Kidney epithelial cell (primary cell): ENCODE measurements around the gene KRT32. TPM values are rescaled to one million over a fixed set of nuclear protein-coding genes. Genes with fewer than 3 reads are reported as not detected.

ENCODE experiments used
- DNase-seq: peaks from one replicate; pipeline ENCODE4 v3.0.0-alpha.2; 2010; ENCODE audit warnings: low read depth
- H3K27me3 ChIP-seq: 2 replicates; pipeline ENCODE4 v1.6.0; 2011; ENCODE audit warnings: low read length; ENCODE audit not compliant: control insufficient read depth, insufficient read depth
- H3K36me3 ChIP-seq: 2 replicates; pipeline ENCODE4 v1.5.1; 2011; ENCODE audit warnings: low read length; ENCODE audit not compliant: control insufficient read depth, insufficient read depth
- H3K4me3 ChIP-seq: 2 replicates; pipeline ENCODE4 v1.5.1; 2011; ENCODE audit warnings: low read depth, mild to moderate bottlenecking, control low read depth, low read length
- total RNA-seq: library from RNA; depleted of rRNA; stranded (reverse); fragments of >200 nt; gene quantifications from 2 replicates; pipeline ENCODE4 v1.2.3, GENCODE V29; 2015
- TF ChIP-seq, protein P1 (sequence below): IDR thresholded peaks from 2 replicates; pipeline ENCODE4 v1.5.1; 2011; ENCODE audit warnings: mild to moderate bottlenecking, moderate library complexity, low read length, control low read depth, inconsistent platforms; ENCODE audit not compliant: insufficient read depth, poor library complexity, severe bottlenecking

Gene KRT32
- total RNA-seq, 1 donor from 2014 or later, result not detected

DNA sequence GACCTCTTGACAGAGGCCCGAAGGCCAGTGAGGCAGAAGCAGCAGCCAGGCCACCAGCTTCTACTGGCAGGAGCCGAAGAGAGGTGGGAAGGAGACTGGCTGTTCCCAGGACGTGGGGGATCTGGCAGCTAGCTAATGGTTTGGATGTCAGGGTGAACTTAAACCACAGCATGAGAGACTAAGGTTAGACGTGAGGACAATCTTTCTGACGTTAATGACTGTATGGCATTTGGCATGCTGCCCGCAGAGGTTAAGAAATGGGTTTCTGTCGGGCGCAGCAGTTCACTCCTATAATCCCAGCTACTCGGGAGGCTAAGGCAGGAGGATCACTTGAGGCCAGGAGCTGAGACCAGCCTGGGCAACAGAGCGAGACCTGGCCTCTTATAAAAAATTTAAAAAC is 44.5 kb upstream of the KRT32 start:
- DNase-seq, result no peak
- H3K27me3 ChIP-seq, result no peaks in the 10 kb centered on the region
- no peaks in the 10 kb centered on the region for H3K36me3 ChIP-seq
- TF ChIP-seq, protein P1, sequence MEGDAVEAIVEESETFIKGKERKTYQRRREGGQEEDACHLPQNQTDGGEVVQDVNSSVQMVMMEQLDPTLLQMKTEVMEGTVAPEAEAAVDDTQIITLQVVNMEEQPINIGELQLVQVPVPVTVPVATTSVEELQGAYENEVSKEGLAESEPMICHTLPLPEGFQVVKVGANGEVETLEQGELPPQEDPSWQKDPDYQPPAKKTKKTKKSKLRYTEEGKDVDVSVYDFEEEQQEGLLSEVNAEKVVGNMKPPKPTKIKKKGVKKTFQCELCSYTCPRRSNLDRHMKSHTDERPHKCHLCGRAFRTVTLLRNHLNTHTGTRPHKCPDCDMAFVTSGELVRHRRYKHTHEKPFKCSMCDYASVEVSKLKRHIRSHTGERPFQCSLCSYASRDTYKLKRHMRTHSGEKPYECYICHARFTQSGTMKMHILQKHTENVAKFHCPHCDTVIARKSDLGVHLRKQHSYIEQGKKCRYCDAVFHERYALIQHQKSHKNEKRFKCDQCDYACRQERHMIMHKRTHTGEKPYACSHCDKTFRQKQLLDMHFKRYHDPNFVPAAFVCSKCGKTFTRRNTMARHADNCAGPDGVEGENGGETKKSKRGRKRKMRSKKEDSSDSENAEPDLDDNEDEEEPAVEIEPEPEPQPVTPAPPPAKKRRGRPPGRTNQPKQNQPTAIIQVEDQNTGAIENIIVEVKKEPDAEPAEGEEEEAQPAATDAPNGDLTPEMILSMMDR, result no peak
- H3K4me3 ChIP-seq, result no peak overlapping the region

DNA sequence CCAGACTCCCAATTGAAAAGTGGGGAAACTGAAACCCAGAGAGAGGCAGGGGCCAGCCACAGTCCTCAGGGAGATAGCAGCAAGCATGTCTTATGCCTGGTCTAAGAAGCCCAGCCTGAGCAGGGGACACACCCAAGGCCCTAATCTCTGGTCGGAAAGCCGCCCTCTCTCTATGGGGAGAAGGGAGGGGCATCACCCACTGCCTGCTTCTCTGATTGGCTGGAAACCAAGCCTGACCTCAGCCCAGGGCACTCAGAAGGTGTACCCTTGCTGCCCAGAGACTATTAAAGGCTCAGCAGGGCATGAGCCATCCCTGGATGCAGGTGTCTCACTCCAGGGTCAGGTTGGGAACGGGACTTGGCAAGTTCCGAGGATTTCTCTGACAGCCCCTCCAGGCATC is 43.9 kb upstream of the KRT32 start:
- TF ChIP-seq, protein P1, result no peak
- H3K27me3 ChIP-seq, result no peaks in the 10 kb centered on the region
- H3K36me3 ChIP-seq, result no peaks in the 10 kb centered on the region
- DNase-seq, result no peak
- no peak overlapping the region for H3K4me3 ChIP-seq

DNA sequence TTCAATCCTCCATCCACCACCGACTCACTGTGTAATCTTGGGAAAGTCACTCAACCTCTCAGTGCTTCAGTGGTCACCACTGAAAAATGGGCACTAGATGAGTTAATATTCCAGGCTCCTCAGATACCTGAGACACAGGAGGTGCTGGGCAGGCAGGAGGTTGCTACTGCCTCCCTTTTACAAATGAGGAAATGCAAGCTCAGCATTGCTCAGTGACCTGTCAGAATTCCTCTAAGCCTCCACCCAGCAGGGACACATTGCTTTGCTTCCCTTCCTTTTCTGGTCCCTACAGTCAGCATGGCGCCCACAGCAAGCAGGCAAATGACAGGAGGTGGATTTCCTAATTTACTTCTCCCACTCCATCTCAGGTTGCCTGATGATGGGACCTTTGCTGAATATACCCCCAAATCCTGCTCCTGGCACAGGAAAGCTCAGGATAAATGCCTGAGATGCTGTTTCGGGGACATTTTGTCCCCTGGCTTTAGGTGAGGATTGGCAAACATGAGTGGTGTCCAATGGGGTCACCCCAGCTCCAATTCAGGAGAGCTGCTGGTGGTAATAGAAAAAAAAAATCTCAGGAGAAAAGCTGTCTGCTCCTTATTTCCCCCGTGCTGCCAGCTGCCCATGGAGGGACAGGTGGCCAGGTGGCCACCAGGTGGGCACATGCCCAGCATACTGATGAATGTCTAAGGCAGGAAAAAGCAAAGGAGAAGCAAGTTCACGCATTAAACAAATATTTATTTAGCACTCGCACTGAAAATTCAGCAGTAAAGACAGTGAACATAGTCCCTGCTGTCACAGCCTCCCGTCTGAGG is 43.3 kb upstream of the KRT32 start:
- no peak for DNase-seq
- TF ChIP-seq, protein P1, result no peak
- no peak overlapping the region for H3K4me3 ChIP-seq
- H3K27me3 ChIP-seq, result no peaks in the 10 kb centered on the region
- no peaks in the 10 kb centered on the region for H3K36me3 ChIP-seq

DNA sequence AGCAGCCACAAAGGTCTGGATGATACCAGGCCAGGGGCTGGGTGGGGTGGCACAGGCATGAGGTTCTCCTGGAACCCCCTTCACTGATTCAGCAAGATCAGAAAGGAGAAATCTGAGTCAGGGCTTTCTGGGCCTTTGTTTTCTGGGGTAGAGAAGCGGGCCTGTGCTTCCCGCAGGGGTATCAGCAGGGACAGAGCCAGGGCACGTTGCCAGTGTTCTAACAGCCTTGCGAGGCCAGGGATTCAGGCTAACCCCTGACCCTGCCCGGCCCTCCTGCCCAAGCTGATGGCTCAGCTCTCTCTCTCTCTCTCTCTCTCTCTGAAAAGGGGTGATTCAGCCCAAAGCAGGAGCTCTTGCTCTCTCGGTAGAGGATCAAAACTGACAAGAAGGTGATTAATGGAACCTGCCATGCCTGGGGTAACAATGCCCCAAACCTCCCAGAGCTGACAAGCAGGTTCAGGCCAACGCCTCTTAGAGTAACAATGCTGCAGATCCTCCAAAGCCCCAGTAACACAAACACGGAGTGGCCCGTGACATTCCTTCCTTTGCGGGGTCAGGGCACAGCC is 40.2 kb upstream of the KRT32 start:
- TF ChIP-seq, protein P1, result no peak
- DNase-seq, result no peak
- no peak overlapping the region for H3K4me3 ChIP-seq
- no peaks in the 10 kb centered on the region for H3K27me3 ChIP-seq
- no peaks in the 10 kb centered on the region for H3K36me3 ChIP-seq

DNA sequence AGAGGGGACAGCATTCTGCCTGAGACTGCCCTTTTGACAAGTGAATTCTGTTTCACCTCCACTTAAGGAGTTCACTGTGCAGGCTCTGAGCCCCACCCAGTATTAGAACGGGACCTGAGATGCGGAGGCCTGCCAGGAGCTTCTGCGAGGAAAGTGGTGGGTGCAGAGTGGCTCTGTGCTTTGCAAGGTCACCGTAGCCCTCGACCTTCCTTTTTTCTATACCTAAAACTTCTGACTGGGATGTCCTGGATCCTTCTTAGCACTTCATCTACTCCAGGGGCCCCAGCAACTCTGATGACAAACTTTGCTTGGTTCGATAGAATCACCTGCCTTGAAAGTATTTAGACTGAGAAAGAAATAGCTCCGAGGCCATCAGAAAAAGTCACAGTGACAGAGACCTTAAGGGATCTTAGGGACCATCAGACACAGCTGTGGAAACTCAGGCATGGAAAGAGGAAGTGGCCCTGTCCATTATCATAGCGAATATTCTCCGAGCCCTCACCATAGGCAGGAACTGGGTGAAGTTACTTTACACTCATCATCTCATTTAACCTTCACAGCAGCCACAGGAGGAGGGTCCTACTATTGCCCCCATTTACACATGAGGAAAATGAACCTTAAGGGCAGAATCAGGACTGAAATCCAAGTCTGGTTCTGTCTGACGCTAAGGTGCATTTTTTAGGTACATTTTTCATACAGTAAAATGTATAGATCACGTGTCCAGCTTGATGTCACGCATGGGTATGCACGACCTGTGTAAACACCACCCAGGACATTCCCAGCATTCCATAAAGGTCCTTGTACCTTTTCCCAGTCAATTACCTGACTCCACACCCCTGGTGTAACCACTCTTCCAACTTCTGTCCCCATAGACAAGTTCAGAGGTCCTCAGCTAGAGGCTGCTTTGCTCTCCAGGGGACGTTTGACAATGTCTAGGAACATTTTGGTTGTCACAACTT is 38.9 kb upstream of the KRT32 start:
- Histone ChIP-seq H3K4me3 (no peak overlapping the region), H3K36me3 (no peaks in the 10 kb centered on the region), H3K27me3 (no peaks in the 10 kb centered on the region)
- TF ChIP-seq, protein P1, result no peak
- no peak for DNase-seq
